ENCODE data around the gene FOLR2.

The FOLR2 gene

DNA sequence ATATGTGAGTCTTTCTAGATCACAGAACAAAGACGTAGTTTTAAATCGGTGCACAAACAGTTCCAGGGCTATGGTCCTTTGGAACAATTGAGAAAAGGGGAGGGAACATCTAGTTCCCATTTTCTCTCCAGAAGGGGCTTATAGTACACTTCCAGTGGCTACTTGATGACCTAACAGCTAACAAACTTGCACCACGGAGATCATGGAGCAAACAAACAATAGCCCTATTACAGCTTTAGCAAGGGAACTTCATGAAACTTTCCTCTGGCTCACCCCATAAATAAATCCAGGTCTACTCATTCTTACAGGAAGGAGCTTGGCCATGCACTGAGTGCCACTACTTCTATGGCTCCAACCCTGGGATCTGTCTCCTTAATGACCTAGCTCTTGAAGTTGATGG lies 8.3 kb upstream of the FOLR2 start:
- no peak for TF ChIP-seq Cebpa-rat (IDR thresholded peaks at IDR 0.05)

DNA sequence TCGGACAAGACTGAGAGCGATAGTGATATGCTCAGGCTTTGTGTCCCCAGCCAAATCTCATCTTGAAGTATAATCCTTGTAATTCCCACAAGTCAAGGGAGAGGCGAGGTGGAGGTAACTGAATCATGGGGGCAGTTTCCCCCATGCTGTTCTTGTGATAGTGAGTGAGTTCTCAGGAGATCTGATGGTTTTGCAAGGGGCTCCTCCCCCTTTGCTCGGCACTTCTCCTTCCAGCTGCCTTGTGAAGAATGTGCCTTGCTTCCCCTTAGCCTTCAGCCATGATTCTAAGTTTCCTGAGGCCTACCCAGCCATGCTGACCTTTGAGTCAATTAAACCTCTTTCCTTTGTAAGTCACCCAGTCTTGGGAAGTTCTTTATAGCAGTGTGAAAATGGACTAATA lies 7.5 kb upstream of the FOLR2 start:
- no peak for TF ChIP-seq Cebpa-rat (IDR thresholded peaks at IDR 0.05)
- no peaks in the 10 kb centered on the region for H3K27me3 ChIP-seq

More for the DNA sequence above, 8.3 kb upstream of the FOLR2 start:
- H3K4me1 ChIP-seq = 0 out of 2 replicates have a peak, but pooled peaks cover 9% of the 10 kb centered on the region
- H4K20me1 ChIP-seq = no peaks in the 10 kb centered on the region
- no peak overlapping the region for H3K27ac ChIP-seq
- no peak overlapping the region for H3K4me3 ChIP-seq
- no peaks in the 10 kb centered on the region for H3K27me3 ChIP-seq
- H3K36me3 ChIP-seq = no peaks in the 10 kb centered on the region
- H3K9me3 ChIP-seq = peaks cover 30% of the 10 kb centered on the region
- no peak overlapping the region for H3K9ac ChIP-seq
- no peak overlapping the region for H3K4me2 ChIP-seq

DNA sequence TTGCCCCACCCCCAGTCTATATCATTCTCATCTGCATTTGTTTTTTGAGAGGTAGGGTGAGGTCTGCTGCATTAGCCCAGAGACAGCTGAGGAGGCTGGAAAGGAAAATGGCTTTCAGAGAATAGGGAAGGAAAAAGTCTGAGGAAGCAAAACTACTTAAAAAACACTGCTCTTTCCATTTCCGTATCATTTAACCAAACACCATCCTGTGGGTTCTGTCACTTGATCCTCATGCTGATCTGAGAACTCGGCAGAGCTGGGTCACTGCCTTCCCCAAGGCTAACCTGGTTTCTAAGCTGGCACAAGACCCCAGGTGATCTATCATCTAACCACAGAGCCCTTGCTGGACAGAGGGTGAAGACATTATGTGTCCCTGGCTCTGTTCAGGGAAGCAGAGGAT lies 1.2 kb downstream of the FOLR2 start:
- Histone ChIP-seq H3K4me2 (peak overlapping the region; percentile 82), H3K4me3 (no peak overlapping the region), H4K20me1 (no peaks in the 10 kb centered on the region), H3K36me3 (no peaks in the 10 kb centered on the region), H3K27ac (peak overlapping the region; percentile 69), H3K9ac (peak overlapping the region; percentile 39), H3K4me1 (peaks cover 60% of the 10 kb centered on the region), H3K9me3 (no peaks in the 10 kb centered on the region), H3K27me3 (no peaks in the 10 kb centered on the region)
- TF ChIP-seq Cebpa-rat (IDR thresholded peaks at IDR 0.05) = no peak

More for the DNA sequence above, 7.5 kb upstream of the FOLR2 start:
- Histone ChIP-seq H3K27ac (no peak overlapping the region), H3K4me3 (no peak overlapping the region), H4K20me1 (no peaks in the 10 kb centered on the region), H3K36me3 (no peaks in the 10 kb centered on the region), H3K9ac (no peak overlapping the region), H3K4me1 (0 out of 2 replicates have a peak, but pooled peaks cover 9% of the 10 kb centered on the region), H3K9me3 (peaks cover 30% of the 10 kb centered on the region), H3K4me2 (no peak overlapping the region)

DNA sequence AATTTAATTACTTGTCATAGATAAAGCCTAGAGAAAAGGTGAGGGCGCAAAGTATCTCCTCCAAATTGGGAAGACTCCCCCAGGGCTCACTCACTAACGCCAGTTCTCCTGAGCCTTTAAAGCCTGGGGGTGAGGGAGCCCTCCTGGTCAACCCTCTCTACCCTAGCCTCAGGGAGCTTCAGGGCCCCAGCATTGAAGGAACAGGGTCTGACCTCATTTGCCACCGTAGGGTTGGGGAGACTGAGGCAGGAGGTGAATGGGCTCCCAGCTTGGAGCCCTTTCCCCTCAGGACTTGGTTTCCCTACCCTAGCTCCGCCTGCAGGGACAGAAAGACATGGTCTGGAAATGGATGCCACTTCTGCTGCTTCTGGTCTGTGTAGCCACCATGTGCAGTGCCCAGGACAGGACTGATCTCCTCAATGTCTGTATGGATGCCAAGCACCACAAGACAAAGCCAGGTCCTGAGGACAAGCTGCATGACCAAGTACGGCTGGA lies 1.7 kb downstream of the FOLR2 start:
- Histone ChIP-seq H3K4me2 (peak overlapping the region; percentile 82), H3K4me1 (peaks cover 60% of the 10 kb centered on the region), H3K9me3 (no peaks in the 10 kb centered on the region), H4K20me1 (no peaks in the 10 kb centered on the region), H3K27ac (peak overlapping the region; percentile 69), H3K27me3 (no peaks in the 10 kb centered on the region), H3K4me3 (no peak overlapping the region), H3K9ac (peak overlapping the region; percentile 39), H3K36me3 (no peaks in the 10 kb centered on the region)
- TF ChIP-seq Cebpa-rat (IDR thresholded peaks at IDR 0.05) = no peak

DNA sequence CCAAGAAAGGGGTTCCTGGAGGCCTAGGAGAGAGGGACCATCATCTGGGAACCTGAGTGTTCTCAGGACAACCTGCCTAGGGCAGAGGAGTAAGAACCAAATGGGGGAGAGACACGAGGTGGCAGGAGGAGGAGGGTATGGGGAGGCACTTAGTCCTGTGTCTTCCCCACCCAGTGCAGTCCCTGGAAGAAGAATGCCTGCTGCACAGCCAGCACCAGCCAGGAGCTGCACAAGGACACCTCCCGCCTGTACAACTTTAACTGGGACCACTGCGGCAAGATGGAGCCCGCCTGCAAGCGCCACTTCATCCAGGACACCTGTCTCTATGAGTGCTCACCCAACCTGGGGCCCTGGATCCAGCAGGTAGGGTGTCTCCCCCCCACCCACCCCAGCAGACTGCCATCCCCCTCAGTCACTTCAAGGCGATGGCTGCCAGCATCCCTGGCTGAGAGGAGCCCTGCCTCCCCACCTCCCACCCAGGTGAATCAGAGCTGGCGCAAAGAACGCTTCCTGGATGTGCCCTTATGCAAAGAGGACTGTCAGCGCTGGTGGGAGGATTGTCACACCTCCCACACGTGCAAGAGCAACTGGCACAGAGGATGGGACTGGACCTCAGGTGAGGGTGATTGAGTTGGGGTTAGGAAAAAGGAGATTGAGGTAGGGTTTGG lies 4.2 kb downstream of the FOLR2 start:
- peak overlapping the region; percentile 100 for H3K4me2 ChIP-seq
- peaks cover 62% of the 10 kb centered on the region for H3K4me1 ChIP-seq
- peak overlapping the region; percentile 20; the same call in 1 of the 2 replicates for H3K4me3 ChIP-seq
- peaks cover 7% of the 10 kb centered on the region for H4K20me1 ChIP-seq
- H3K27me3 ChIP-seq = no peaks in the 10 kb centered on the region
- H3K36me3 ChIP-seq = no peaks in the 10 kb centered on the region
- H3K9ac ChIP-seq = peak overlapping the region; percentile 82; the same call in 1 of the 2 replicates
- H3K9me3 ChIP-seq = no peaks in the 10 kb centered on the region
- no peak for TF ChIP-seq Cebpa-rat (IDR thresholded peaks at IDR 0.05)
- peak overlapping the region; percentile 98 for H3K27ac ChIP-seq

DNA sequence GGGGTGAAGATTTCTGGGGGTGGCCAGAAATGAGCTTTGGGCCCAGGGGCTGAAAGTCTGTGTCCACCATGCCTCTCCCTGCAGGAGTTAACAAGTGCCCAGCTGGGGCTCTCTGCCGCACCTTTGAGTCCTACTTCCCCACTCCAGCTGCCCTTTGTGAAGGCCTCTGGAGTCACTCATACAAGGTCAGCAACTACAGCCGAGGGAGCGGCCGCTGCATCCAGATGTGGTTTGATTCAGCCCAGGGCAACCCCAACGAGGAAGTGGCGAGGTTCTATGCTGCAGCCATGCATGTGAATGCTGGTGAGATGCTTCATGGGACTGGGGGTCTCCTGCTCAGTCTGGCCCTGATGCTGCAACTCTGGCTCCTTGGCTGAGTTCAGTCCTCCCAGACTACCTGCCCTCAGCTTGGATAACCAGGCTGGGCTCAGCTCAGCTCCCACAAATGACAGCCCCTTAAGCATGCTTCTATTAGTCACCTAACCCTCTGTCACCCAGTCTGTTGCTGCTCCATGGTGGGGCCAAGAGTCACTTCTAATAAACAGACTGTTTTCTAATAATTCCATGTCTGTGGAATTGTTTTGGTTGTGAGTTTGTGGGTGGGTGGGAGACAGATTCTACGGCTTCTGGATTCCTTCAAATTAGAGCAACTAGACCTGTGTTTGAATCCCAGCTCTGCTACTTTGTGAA lies 4.9 kb downstream of the FOLR2 start:
- Histone ChIP-seq H3K36me3 (peaks cover 5% of the 10 kb centered on the region), H3K27me3 (no peaks in the 10 kb centered on the region), H4K20me1 (peaks cover 14% of the 10 kb centered on the region), H3K4me1 (peaks cover 64% of the 10 kb centered on the region), H3K27ac (peak overlapping the region; percentile 98), H3K9ac (peak overlapping the region; percentile 82), H3K4me3 (peak overlapping the region; percentile 20; the same call in 1 of the 2 replicates), H3K4me2 (peak overlapping the region; percentile 100), H3K9me3 (no peaks in the 10 kb centered on the region)
- TF ChIP-seq Cebpa-rat (IDR thresholded peaks at IDR 0.05) = no peak

DNA sequence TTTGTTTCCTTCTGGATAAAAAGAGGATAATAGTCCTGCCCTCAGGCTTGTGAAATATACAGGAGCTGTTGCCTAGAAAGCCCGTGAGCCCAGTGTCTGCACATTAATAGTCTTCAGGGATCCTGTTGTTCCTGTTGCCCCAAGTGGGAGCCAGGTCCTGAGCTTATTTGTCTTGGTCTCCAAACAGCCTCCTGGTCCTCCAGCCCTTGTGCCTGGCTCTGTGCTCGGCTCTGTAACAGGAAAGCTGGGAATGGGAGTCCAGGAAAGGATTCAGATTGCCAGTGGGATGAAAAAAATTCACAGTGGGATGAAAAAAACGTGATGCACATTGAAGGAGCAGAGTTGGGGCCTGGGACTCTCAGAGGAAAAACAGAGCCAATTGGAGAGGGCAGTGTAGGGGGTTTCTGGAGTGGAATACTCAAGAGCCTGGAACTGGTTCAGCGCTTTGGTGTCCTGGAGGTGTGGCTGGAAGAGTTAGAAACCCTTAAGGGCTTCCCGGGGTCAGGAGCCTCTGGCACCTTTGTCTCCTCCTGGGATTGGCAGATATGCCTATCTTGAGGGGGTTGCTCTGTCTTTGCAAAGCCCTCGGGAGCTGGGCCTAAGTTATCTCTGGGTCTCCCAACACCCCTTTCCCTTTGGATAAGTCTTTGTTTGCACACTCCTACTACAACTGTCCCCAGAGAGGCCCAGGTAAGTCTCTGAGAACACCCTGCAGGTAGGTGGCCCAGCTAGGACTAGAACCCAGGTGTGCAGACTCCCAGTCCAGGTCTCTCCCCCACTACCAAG lies 5.7 kb downstream of the FOLR2 start:
- peaks cover 22% of the 10 kb centered on the region for H4K20me1 ChIP-seq
- peaks cover 12% of the 10 kb centered on the region for H3K36me3 ChIP-seq
- no peak for TF ChIP-seq Cebpa-rat (IDR thresholded peaks at IDR 0.05)
- peak overlapping the region; percentile 82 for H3K9ac ChIP-seq
- peak overlapping the region; percentile 93 for H3K4me3 ChIP-seq
- H3K4me1 ChIP-seq = peaks cover 64% of the 10 kb centered on the region
- H3K27ac ChIP-seq = peak overlapping the region; percentile 98
- H3K27me3 ChIP-seq = no peaks in the 10 kb centered on the region
- H3K9me3 ChIP-seq = no peaks in the 10 kb centered on the region
- peak overlapping the region; percentile 100 for H3K4me2 ChIP-seq

DNA sequence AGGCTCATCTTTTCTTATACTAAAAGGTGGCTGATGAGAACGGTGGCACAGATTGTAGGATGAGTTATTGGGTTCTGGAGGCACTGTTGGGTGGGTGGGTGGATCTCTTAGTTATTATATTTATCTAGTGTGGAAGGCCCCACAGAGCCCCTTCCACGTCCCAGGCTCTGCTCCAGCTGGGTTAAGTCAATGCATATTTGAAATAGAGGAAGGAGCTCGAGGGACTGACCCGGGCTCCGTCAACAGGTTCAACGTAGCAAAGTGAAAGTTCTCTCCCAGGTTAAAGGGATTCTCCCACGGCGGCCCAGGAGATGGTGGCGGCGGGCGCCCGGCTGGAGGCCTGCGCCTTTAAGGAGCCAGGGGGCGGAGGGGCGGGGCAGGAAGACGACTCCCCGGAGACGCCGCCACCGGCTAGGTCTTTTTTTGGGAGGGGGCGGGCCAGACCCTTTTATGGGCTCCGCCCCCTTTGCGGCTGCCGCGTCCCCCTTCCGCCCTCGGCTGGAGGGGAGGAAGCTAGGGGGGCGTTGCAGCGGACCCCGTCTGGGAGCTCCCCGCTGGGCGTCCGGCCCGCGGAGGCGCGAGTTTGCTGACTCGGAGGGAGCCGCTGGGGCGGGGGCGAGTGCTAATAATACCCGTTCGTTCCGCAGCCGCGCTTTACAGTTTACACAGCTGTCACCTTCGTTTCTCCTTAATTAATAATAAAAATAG lies 6.5 kb downstream of the FOLR2 start:
- peaks cover 30% of the 10 kb centered on the region for H4K20me1 ChIP-seq
- H3K27ac ChIP-seq = peak overlapping the region; percentile 98
- peak overlapping the region; percentile 93 for H3K4me3 ChIP-seq
- no peaks in the 10 kb centered on the region for H3K27me3 ChIP-seq
- H3K9ac ChIP-seq = peak overlapping the region; percentile 97
- no peak for TF ChIP-seq Cebpa-rat (IDR thresholded peaks at IDR 0.05)
- H3K9me3 ChIP-seq = no peaks in the 10 kb centered on the region
- peak overlapping the region; percentile 100 for H3K4me2 ChIP-seq
- peaks cover 20% of the 10 kb centered on the region for H3K36me3 ChIP-seq
- H3K4me1 ChIP-seq = peaks cover 62% of the 10 kb centered on the region

Measured in BLaER1 (cell line).